H9 (cell line): ENCODE data around the gene GPX5. TPM values are rescaled to one million over a fixed set of nuclear protein-coding genes. Genes with fewer than 3 reads are reported as not detected.

Experiments used
- DNase-seq: peaks from one replicate; pipeline ENCODE4 v3.0.0-alpha.2; 2017
- H2AFZ ChIP-seq: one replicate; pipeline ENCODE4 v1.6.1; 2013; ENCODE audit warnings: mild to moderate bottlenecking, low read length, control low read depth, moderate library complexity
- H2AK5ac ChIP-seq: 2 replicates; pipeline ENCODE4 v1.6.1; 2013; ENCODE audit warnings: low read length, control low read depth, mixed read lengths; ENCODE audit not compliant: insufficient read length
- H2BK120ac ChIP-seq: one replicate; pipeline ENCODE4 v1.6.1; 2013; ENCODE audit warnings: low read depth, mild to moderate bottlenecking, low read length, control low read depth, inconsistent platforms; ENCODE audit not compliant: poor library complexity, severe bottlenecking
- H2BK12ac ChIP-seq: 2 replicates; pipeline ENCODE4 v1.6.1; 2013; ENCODE audit warnings: low read length, control low read depth, mixed read lengths, low read depth; ENCODE audit not compliant: insufficient read length
- H2BK15ac ChIP-seq: 2 replicates; pipeline ENCODE4 v1.6.1; 2013; ENCODE audit warnings: low read depth, low read length, control low read depth
- H2BK20ac ChIP-seq: one replicate; pipeline ENCODE4 v1.6.1; 2013; ENCODE audit warnings: low read depth, mild to moderate bottlenecking, low read length, control low read depth, inconsistent platforms; ENCODE audit not compliant: poor library complexity, severe bottlenecking
- H2BK5ac ChIP-seq: 2 replicates; pipeline ENCODE4 v1.6.1; 2013; ENCODE audit warnings: low read length, control low read depth, mixed read lengths; ENCODE audit not compliant: insufficient read length
- H3K14ac ChIP-seq: 2 replicates; pipeline ENCODE4 v1.6.1; 2013; ENCODE audit warnings: low read length, control low read depth; ENCODE audit not compliant: insufficient read depth
- H3K18ac ChIP-seq: 2 replicates; pipeline ENCODE4 v1.6.1; 2013; ENCODE audit warnings: low read depth, mild to moderate bottlenecking, mixed read lengths, low read length, control low read depth; ENCODE audit not compliant: insufficient read length
- H3K23ac ChIP-seq: 2 replicates; pipeline ENCODE4 v1.6.1; 2013; ENCODE audit warnings: low read length, control low read depth, mixed read lengths, low read depth; ENCODE audit not compliant: insufficient read length
- H3K23me2 ChIP-seq: 2 replicates; pipeline ENCODE4 v1.6.1; 2013; ENCODE audit warnings: low read depth, mild to moderate bottlenecking, mixed read lengths, low read length, control low read depth; ENCODE audit not compliant: insufficient read length, poor library complexity, severe bottlenecking
- H3K27ac ChIP-seq: 2 replicates; pipeline ENCODE4 v1.5.1; 2013; ENCODE audit warnings: low read length, control low read depth, mixed read lengths, low read depth; ENCODE audit not compliant: insufficient read length
- H3K27me3 ChIP-seq: 2 replicates; pipeline ENCODE4 v1.6.1; 2013; ENCODE audit warnings: low read length, control low read depth, inconsistent platforms; ENCODE audit not compliant: insufficient read depth
- H3K4ac ChIP-seq: 2 replicates; pipeline ENCODE4 v1.6.1; 2013; ENCODE audit warnings: low read depth, mild to moderate bottlenecking, control low read depth, inconsistent platforms, low read length, moderate library complexity
- H3K4me1 ChIP-seq: 2 replicates; pipeline ENCODE4 v1.6.1; 2013; ENCODE audit warnings: low read length, control low read depth, inconsistent platforms; ENCODE audit not compliant: insufficient read depth
- H3K4me2 ChIP-seq: 2 replicates; pipeline ENCODE4 v1.6.1; 2013; ENCODE audit warnings: low read length, control low read depth, mixed read lengths; ENCODE audit not compliant: insufficient read length, insufficient read depth
- H3K56ac ChIP-seq: 2 replicates; pipeline ENCODE4 v1.6.1; 2013; ENCODE audit warnings: low read depth, mild to moderate bottlenecking, mixed read lengths, low read length, control low read depth; ENCODE audit not compliant: insufficient read length
- H3K79me1 ChIP-seq: 2 replicates; pipeline ENCODE4 v1.6.1; 2013; ENCODE audit warnings: low read depth, mild to moderate bottlenecking, moderate library complexity, low read length, control low read depth, inconsistent platforms; ENCODE audit not compliant: insufficient read depth, poor library complexity, severe bottlenecking
- H3K79me2 ChIP-seq: 2 replicates; pipeline ENCODE4 v1.6.1; 2013; ENCODE audit warnings: low read length, control low read depth, inconsistent platforms; ENCODE audit not compliant: insufficient read depth
- H3K9ac ChIP-seq: 2 replicates; pipeline ENCODE4 v1.6.1; 2013; ENCODE audit warnings: low read length, control low read depth, mixed read lengths; ENCODE audit not compliant: insufficient read length; ENCODE audit errors: extremely low read depth
- H3K9me3 ChIP-seq: one replicate; pipeline ENCODE4 v1.6.1; 2013; ENCODE audit warnings: low read depth, low read length, inconsistent platforms; ENCODE audit not compliant: control insufficient read depth
- H3T11ph ChIP-seq: one replicate; pipeline ENCODE4 v1.6.1; 2013; ENCODE audit warnings: mild to moderate bottlenecking, low read length, control low read depth, inconsistent platforms
- H4K20me1 ChIP-seq: one replicate; pipeline ENCODE4 v1.6.1; 2013; ENCODE audit not compliant: control insufficient read depth, insufficient read length, insufficient read depth
- H4K5ac ChIP-seq: 2 replicates; pipeline ENCODE4 v1.6.1; 2013; ENCODE audit warnings: low read depth, mild to moderate bottlenecking, mixed read lengths, low read length, control low read depth; ENCODE audit not compliant: insufficient read length
- H4K8ac ChIP-seq: replicated peaks from 2 replicates; pipeline ENCODE4 v1.6.1; 2013; ENCODE audit warnings: low read length, control low read depth, mixed read lengths, low read depth; ENCODE audit not compliant: insufficient read length
- H4K91ac ChIP-seq: 2 replicates; pipeline ENCODE4 v1.6.1; 2013; ENCODE audit warnings: low read depth, mild to moderate bottlenecking, moderate library complexity, mixed read lengths, low read length, control low read depth; ENCODE audit not compliant: insufficient read length
- H3K27ac Mint-ChIP-seq, 3 experiments: 2 replicates in 2 of 3; 3 replicates in 1 of 3; pipeline ENCODE4 v1.8.0; 2020 to 2021; ENCODE audit warnings: mixed read lengths in 3 of 3, mild to moderate bottlenecking in 1 of 3, moderate library complexity in 1 of 3
- H3K27me3 Mint-ChIP-seq: 2 replicates; pipeline ENCODE4 v1.8.0; 2021; ENCODE audit warnings: low read depth, mild to moderate bottlenecking, moderate library complexity, mixed read lengths
- H3K36me3 Mint-ChIP-seq, 3 experiments: 2 replicates in 2 of 3; 3 replicates in 1 of 3; pipeline ENCODE4 v1.8.0; 2020 to 2021; ENCODE audit warnings: low read depth in 3 of 3, mixed read lengths in 3 of 3; ENCODE audit not compliant: insufficient read depth in 1 of 3
- H3K4me1 Mint-ChIP-seq, 2 experiments: 2 replicates each; pipeline ENCODE4 v1.8.0; 2020; ENCODE audit warnings: mixed read lengths in 2 of 2
- H3K4me3 Mint-ChIP-seq, 2 experiments: 2 replicates in 1 of 2; 3 replicates in 1 of 2; pipeline ENCODE4 v1.8.0; 2020 to 2021; ENCODE audit warnings: mild to moderate bottlenecking in 2 of 2, mixed read lengths in 2 of 2, moderate library complexity in 1 of 2
- H3K9me3 Mint-ChIP-seq, 2 experiments: 2 replicates in 1 of 2; 3 replicates in 1 of 2; pipeline ENCODE4 v1.8.0; 2020; ENCODE audit warnings: mild to moderate bottlenecking in 2 of 2, mixed read lengths in 2 of 2, moderate library complexity in 1 of 2
- CTCF ChIP-seq: fragments of 200-600 bp; sonication (generic); conservative IDR thresholded peaks from 3 replicates; pipeline ENCODE4 v1.8.0; 2021; ENCODE audit warnings: antibody characterized with exemption, mild to moderate bottlenecking
- WGBS: extraction: QIAGEN DNeasy Blood & Tissue Kit; methylation state at CpG from one replicate; pipeline ENCODE4 v1.1.7; 2013; ENCODE audit warnings: missing lambda C conversion rate, low lambda C conversion rate, mixed read lengths; ENCODE audit not compliant: insufficient read length; ENCODE audit errors: extremely low coverage; 5-methylcytosine and 5-hydroxymethylcytosine counted together
- total RNA-seq: library from RNA; stranded (reverse); gene quantifications from 2 replicates; pipeline ENCODE4 v1.2.1, GENCODE V29; 2021

GPX5 gene
- total RNA-seq, 1 experiment from 2014 or later, result not detected

- Mint-ChIP-seq H3K27ac (no peak overlapping the region), H3K36me3 (no peaks in the 10 kb centered on the region), H3K4me1 (0 out of 4 replicates have a peak, but pooled peaks cover 0 to 3% of the 10 kb centered on the region in 2 experiments), H3K27me3 (peaks cover 9% of the 10 kb centered on the region; the same call in 1 of the 2 replicates), H3K4me3 (no peak overlapping the region), H3K9me3 (no peaks in the 10 kb centered on the region; a peak in 1 of 5 replicates)
- Histone ChIP-seq H3K4me1 (no peaks in the 10 kb centered on the region), H2AK5ac (no peak overlapping the region), H4K5ac (no peak overlapping the region), H3K23me2 (no peaks in the 10 kb centered on the region), H3K79me1 (no peaks in the 10 kb centered on the region), H3K4me2 (no peak overlapping the region), H3K9ac (no peak overlapping the region), H2BK12ac (no peak overlapping the region), H3K23ac (no peak overlapping the region), H3K14ac (no peak overlapping the region), H4K91ac (no peak overlapping the region), H3K27ac (no peak overlapping the region), H2BK20ac (no peak overlapping the region), H2BK120ac (no peak overlapping the region), H3T11ph (no peak overlapping the region), H3K27me3 (no peaks in the 10 kb centered on the region; the same call in 1 of the 2 replicates), H2AFZ (no peak overlapping the region), H3K4ac (no peak overlapping the region), H2BK5ac (no peak overlapping the region), H2BK15ac (no peak overlapping the region), H4K8ac (no peak overlapping the region), H3K9me3 (no peaks in the 10 kb centered on the region), H3K18ac (no peak overlapping the region), H3K56ac (no peak overlapping the region), H4K20me1 (no peaks in the 10 kb centered on the region), H3K79me2 (no peaks in the 10 kb centered on the region)
- TF ChIP-seq CTCF, result no peak
- DNase-seq, result no peak
- WGBS, result no CpG with 5 or more reads among the region's 4 CpGs
Measured at GRCh38 chr6:28568515-28569108, 42.9 kb downstream of the GPX5 start.
